ENCODE measurements around the gene TCF3.

GRCh38 chr19:1611353-1611752 lies 41.1 kb downstream of the TCF3 start:
- TF ChIP-seq POLR2A (IDR thresholded peaks at IDR 0.05) (no peak), CTCF (IDR thresholded peaks at IDR 0.05) (no peak)
